GM12873 (cell line): Measurements from ENCODE around the gene SINHCAF.

Experiments used
- CTCF ChIP-seq: IDR thresholded peaks from 2 replicates; pipeline ENCODE4 v1.5.1; 2012; ENCODE audit warnings: low read depth, mild to moderate bottlenecking, moderate library complexity, low read length, control low read depth; ENCODE audit not compliant: insufficient read depth; ENCODE audit errors: missing control alignments

Gene SINHCAF

GRCh38 chr12:31346267-31346666 is 20.3 kb upstream of the SINHCAF start:
- no peak for TF ChIP-seq CTCF

- no peak for TF ChIP-seq CTCF
These were observed 17.2 kb upstream of the SINHCAF start for GRCh38 chr12:31343139-31343538.

GRCh38 chr12:31342286-31342685 is 16.3 kb upstream of the SINHCAF start:
- no peak for TF ChIP-seq CTCF

GRCh38 chr12:31339831-31340622 is 14.1 kb upstream of the SINHCAF start:
- no peak for TF ChIP-seq CTCF

- TF ChIP-seq CTCF: no peak
These were observed 12.0 kb upstream of the SINHCAF start for GRCh38 chr12:31337952-31338351.

- no peak for TF ChIP-seq CTCF
These were observed 5.3 kb upstream of the SINHCAF start for GRCh38 chr12:31331242-31331641.

GRCh38 chr12:31326736-31327659 is 1.0 kb upstream of the SINHCAF start:
- no peak for TF ChIP-seq CTCF
